NCI-H2196 (cell line): ENCODE data around the gene ABCD1.
A peak's percentile ranks its signal among the peaks of the same experiment; 100 is the strongest.
"Not testable (repeated sequence)": the region's sequence is repeated elsewhere in the genome, so short reads cannot be mapped to it uniquely, and the experiment has no call there.

ENCODE experiments used
- DNase-seq: peaks from one replicate; lab custom pipeline; 2025; ENCODE audit not compliant: unreplicated experiment; lab: John Stamatoyannopoulos, UW

The ABCD1 gene

GRCh38 chrX:153693216-153694086, 31.2 kb upstream of the ABCD1 start:
- no peak for DNase-seq

- not testable (repeated sequence) for DNase-seq
These were observed 30.4 kb upstream of the ABCD1 start for GRCh38 chrX:153694256-153694655.

- no peak for DNase-seq
These were observed 29.9 kb upstream of the ABCD1 start for GRCh38 chrX:153694687-153695270.

GRCh38 chrX:153696100-153696499, 28.6 kb upstream of the ABCD1 start:
- no peak for DNase-seq

GRCh38 chrX:153696538-153696937, 28.1 kb upstream of the ABCD1 start:
- DNase-seq, result not testable (repeated sequence)

- not testable (repeated sequence) for DNase-seq
These were observed 27.5 kb upstream of the ABCD1 start for GRCh38 chrX:153696986-153697722.

- no peak for DNase-seq
These were observed 26.5 kb upstream of the ABCD1 start for GRCh38 chrX:153697924-153698865.

GRCh38 chrX:153699210-153699783, 25.4 kb upstream of the ABCD1 start:
- DNase-seq, result not testable (repeated sequence)

- not testable (repeated sequence) for DNase-seq
These were observed 24.8 kb upstream of the ABCD1 start for GRCh38 chrX:153699784-153700371.

GRCh38 chrX:153700376-153700945, 24.2 kb upstream of the ABCD1 start:
- DNase-seq, result no peak

GRCh38 chrX:153700967-153701366, 23.7 kb upstream of the ABCD1 start:
- no peak for DNase-seq

GRCh38 chrX:153701706-153702105, 22.9 kb upstream of the ABCD1 start:
- no peak for DNase-seq

- no peak for DNase-seq
These were observed 22.2 kb upstream of the ABCD1 start for GRCh38 chrX:153702336-153703035.

- peak; percentile 37 for DNase-seq
These were observed 21.7 kb upstream of the ABCD1 start for GRCh38 chrX:153703036-153703370.

- DNase-seq, result no peak
These were observed 20.6 kb upstream of the ABCD1 start for GRCh38 chrX:153704021-153704526.

GRCh38 chrX:153704631-153705402, 19.8 kb upstream of the ABCD1 start:
- not testable (repeated sequence) for DNase-seq

- DNase-seq, result not testable (repeated sequence)
These were observed 19.1 kb upstream of the ABCD1 start for GRCh38 chrX:153705403-153706060.

- no peak for DNase-seq
These were observed 17.9 kb upstream of the ABCD1 start for GRCh38 chrX:153706799-153707198.
